Breast epithelium (tissue), 3 donors: ENCODE measurements around the gene EMILIN3.

Experiments used
- CTCF ChIP-seq, 3 donors: fragments of 450-650 bp; IDR thresholded peaks; one replicate each; pipeline ENCODE4 v1.5.1; 2016 to 2017; ENCODE audit warnings: antibody characterized with exemption in 3 of 3, mild to moderate bottlenecking in 3 of 3, moderate library complexity in 3 of 3
- POLR2AphosphoS5 ChIP-seq, 3 donors: sonication (generic); formaldehyde crosslinking; IDR thresholded peaks; one replicate each; pipeline ENCODE4 v1.6.1; 2017; ENCODE audit warnings: antibody characterized with exemption in 3 of 3

- TF ChIP-seq POLR2AphosphoS5 (IDR thresholded peaks at IDR 0.05) (no peak), CTCF (IDR thresholded peaks at IDR 0.05) (no peak)
These were observed 36.3 kb downstream of the EMILIN3 start for GRCh38 chr20:41330343-41330720.
